Suppressor macrophage (primary cell): ENCODE data around the gene PNISR.
"Not testable (repeated sequence)": the region's sequence is repeated elsewhere in the genome, so short reads cannot be mapped to it uniquely, and the experiment has no call there.

Experiments
- DNase-seq, 4 experiments: peaks; one replicate each; pipeline ENCODE4 v3.0.0-alpha.2; 2020 to 2022
- total RNA-seq, 17 experiments: gene quantifications; one replicate each; lab custom pipeline; 2026; ENCODE audit warnings: mixed read lengths in 6 of 17, inconsistent platforms in 3 of 17; lab: John Stamatoyannopoulos, UW

Gene PNISR, protein sequence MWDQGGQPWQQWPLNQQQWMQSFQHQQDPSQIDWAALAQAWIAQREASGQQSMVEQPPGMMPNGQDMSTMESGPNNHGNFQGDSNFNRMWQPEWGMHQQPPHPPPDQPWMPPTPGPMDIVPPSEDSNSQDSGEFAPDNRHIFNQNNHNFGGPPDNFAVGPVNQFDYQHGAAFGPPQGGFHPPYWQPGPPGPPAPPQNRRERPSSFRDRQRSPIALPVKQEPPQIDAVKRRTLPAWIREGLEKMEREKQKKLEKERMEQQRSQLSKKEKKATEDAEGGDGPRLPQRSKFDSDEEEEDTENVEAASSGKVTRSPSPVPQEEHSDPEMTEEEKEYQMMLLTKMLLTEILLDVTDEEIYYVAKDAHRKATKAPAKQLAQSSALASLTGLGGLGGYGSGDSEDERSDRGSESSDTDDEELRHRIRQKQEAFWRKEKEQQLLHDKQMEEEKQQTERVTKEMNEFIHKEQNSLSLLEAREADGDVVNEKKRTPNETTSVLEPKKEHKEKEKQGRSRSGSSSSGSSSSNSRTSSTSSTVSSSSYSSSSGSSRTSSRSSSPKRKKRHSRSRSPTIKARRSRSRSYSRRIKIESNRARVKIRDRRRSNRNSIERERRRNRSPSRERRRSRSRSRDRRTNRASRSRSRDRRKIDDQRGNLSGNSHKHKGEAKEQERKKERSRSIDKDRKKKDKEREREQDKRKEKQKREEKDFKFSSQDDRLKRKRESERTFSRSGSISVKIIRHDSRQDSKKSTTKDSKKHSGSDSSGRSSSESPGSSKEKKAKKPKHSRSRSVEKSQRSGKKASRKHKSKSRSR
- 15.2 to 125 (median 67.0) reads per million in 17 experiments for total RNA-seq

DNA sequence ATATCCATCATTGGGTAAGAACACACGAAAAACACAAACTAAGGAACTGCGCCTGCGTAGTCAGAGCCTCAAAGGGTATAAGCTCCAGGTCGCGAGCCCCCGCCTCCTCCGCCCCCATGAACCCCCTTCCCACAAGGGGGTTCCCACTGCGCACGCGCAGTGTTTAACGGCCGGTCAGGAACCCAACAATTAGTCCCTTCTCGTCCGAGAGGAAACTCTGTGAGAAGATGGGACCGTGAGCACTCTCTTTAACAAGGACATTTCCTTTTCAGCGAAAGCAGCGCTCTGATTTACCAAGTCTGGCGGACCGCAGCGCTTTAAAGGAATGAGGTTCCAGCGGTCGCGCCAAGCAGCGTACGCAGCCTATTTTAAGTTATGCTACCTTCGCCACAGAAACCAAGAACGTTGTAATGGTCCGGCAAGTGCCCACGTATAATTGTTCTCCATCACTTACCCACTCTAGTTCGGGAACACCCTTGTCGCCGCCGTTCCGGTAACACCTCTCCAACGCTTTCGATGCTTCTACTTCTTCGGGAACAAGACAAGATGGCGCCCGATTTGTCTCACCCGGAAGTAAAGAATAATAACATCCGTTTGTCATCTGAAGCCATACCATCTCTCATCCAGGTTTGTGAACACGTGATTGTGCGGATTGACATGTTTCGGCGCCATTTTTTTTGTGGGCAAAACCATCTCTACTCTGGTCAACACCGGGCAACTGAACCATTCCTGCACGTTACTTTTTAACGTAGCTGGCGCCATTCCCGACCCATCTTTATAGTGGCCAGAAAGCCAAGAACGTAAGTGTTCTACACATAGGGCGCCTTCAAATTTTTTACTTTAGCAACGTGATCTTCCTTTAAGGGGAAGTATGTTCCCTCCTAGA lies at the start of gene PNISR:
TSS of gene PNISR (minus strand) at position 548 of the 886 bp plus-strand sequence. CDS start 10,649 bp downstream, outside the sequence.
- peak; percentile 92 to 98 (median 96) for DNase-seq

DNA sequence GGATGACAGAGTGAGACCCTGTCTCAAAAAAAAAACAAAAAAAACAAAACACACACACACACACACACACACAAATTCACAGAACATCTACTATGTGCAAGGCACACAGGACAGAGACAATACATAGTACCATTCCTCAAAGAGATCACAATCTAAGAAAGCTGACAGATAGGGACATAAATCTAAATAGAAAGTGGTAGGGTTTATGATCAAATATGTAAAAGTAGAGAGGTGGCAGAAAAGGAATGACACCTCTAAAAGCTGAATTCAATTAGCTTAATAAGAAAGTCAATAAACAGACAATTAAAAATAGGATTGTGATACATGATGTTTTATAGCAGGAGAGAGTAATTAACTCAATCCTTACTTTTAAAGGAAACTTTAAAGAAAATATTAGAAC lies 48.6 kb upstream of the PNISR start:
- no peak for DNase-seq

GRCh38 chr6:99471638-99472037 lies 46.5 kb upstream of the PNISR start:
- no peak for DNase-seq

DNA sequence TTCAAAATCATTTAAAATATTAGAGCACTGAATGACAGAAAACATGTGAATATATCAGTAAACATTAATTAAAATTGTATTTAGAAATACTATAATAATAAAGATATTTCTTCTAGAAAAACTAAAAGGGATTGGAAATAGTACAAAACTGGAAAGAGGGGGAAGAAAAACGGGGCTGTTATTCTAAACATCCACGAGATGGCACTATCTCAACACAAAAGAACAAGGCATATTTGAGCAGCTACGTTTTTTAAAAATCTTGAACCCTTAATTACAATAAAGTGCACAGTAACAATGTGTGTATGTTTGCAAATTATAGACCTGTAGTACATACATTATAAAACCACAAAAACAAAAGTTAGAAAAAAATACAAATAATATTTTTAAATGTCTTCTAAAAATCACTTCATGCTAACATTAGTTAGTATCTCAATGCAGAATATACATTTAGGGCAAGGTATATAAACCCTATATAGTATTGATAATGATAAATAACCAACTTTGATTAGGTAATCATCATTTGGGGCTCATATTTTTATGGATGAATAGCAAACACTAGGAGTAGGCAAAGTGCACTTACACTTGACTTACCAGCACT lies 42.5 kb upstream of the PNISR start:
- peak; percentile 3 to 59 (median 18) for DNase-seq

DNA sequence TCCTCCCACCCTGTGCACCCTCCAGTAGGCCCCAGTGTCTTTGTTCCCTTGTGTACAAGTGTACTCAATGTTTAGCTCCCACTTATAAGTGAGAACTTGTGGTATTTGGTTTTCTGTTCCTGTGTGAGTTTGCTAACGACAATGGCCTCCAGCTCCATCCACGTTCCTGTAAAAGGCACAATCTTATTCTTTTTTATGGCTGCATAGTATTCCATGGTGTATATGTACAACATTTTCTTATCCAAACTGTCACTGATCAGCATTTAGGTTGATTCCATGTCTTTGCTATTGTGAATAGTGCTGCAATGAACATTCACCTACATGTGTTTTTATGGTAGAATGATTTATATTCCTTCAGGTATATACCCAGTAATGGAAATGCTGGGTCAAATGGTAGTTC lies 34.0 kb upstream of the PNISR start:
- not testable (repeated sequence) for DNase-seq

- peak; percentile 22 to 46 (median 30) for DNase-seq
Observed at GRCh38 chr6:99458319-99458718, 33.2 kb upstream of the PNISR start.

GRCh38 chr6:99446076-99446475 lies 21.0 kb upstream of the PNISR start:
- DNase-seq, result no peak

DNA sequence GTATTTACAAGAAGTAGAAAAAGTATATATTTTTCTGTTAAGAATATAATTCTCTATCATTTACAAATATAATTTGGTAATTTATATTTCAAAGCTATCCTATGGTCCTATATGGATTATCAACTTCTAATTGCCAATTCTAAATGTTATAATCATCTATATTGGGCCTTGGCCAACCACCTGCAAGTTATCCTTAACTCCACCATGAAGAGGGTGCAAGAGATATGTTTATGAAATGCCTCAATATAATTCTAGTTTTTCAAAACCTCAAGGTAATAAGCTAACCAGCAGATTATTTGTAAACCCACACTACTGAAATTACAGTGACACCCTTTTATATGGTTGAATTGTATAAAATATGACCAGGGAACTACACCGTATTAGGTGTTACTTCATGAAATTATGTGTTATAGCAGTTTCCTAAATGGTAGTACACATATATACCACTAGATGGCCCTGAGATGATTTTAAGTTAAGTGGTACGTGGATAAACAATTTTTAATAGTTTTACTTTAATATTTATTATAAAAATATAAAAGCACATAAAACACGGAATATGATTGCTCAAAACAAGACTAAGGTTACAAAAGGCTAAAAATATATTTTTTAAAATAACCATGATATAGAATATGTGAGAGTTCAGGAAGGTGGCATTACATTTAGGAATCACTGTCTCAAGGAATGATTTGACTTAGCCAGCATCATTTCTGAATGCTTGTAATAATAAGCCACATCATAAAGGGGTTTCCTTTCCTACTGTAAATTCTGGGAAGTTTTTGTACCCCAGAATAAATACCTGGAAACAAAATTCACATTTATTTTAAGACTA lies 9.8 kb upstream of the PNISR start:
- DNase-seq, result peak in 2 of 4 experiments; percentile 49 to 61

GRCh38 chr6:99432877-99433276 lies 7.8 kb upstream of the PNISR start:
- DNase-seq, result no peak

DNA sequence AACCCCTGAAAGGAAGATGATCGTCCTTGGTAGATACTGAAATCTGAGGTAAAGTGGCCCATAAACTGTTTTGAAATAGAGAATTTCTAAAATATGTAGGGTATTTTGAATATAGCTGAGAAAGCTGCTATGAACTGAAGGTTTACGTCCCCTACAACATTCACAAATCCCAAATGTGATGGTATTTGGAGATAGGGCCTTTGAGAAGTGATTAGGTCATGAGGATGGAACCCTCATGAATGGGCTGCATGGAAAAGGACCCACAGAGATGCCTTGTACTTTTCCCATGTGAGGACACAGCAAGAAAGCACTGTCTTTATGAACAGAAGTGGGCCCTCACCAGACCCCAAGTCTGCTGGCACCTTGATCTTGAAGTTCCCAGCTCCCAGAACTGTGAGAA lies 6.8 kb upstream of the PNISR start:
- no peak for DNase-seq

- no peak for DNase-seq
Observed at GRCh38 chr6:99427988-99428387, 2.9 kb upstream of the PNISR start.

DNA sequence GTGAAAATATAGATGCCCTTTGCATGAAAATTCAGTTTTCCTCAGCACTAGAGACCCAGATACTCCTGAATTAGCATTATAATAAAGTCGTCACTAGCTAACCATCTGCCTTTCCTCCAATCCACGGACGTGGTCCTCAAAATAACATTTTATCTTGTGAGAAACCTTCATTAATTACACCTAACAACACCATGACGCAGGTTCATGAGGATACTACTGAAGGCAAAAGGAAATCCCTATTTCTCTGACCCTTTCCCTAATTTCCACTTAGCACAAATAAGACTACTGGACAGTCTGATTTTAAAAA lies 1.3 kb upstream of the PNISR start:
- no peak for DNase-seq

GRCh38 chr6:99425647-99426450 lies 741 bp upstream of the PNISR start:
- DNase-seq, result peak; percentile 89 to 94 (median 92)

DNA sequence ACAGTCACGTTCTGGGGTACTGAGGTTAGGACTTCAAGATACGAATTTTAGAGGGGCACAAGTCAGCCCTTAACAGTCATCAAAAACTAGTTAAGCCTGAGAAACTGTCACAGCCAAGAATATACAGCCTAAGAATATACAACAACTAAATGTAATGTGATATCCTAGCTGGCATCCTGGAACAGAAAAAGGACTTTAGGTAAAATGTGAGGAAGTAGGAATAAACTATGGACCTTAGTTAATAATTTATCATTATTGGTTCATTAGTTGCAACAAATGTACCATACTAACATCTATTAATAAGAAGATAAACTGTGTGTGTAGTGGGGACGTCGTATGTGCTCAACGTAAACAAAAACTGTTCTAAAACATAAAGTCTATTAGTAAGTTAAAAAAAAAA lies 1.1 kb downstream of the PNISR start:
- DNase-seq, result no peak

GRCh38 chr6:99422912-99423311 lies 2.2 kb downstream of the PNISR start:
- DNase-seq, result no peak

- DNase-seq, result no peak
Observed at GRCh38 chr6:99416892-99417767, 8.0 kb downstream of the PNISR start.

DNA sequence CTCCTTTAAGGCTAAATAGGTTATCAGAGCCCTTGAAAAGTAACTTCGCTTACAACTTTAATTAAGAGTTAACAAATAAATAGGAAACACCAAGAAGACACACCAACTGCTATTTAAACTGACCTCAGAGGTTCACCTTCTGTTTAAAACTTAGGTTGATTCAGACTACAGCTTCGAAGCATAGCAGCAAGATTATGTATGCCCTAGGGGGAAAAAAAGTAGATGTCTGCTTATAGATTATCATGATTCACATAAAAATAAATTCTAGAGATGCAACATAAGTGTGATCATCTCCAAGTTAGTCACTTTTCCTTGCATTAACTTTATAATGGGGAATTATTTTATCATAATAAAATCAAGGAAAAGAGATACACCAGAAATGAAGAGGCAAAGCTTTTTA lies 8.9 kb downstream of the PNISR start:
- DNase-seq, result no peak

- DNase-seq, result no peak
Observed at GRCh38 chr6:99415446-99415845, 9.7 kb downstream of the PNISR start.

DNA sequence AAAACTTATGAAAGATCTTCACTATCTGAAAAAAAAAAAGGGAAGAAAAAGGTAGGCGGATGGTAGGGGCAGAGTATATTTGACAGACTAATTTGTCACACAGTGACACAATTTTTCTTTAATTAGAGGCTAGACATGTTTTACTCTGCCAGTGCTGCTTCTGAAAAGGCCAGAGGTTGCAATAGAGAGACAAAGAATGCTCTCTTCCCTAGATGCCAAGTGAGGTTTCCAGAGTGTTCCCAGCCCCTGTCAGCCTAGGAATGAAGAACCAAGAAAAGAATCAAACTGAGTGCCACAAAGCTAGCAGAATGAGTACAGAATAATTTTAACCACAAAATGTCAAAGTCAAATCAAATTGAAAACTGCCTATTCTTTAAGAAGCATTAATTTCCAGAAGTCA lies 13.0 kb downstream of the PNISR start:
- no peak for DNase-seq

GRCh38 chr6:99409672-99410071 lies 15.4 kb downstream of the PNISR start:
- no peak for DNase-seq
